OCI-LY7 (cell line): ENCODE results near the gene PRAMEF9. TPM values are rescaled to one million over a fixed set of nuclear protein-coding genes. Genes with fewer than 3 reads are reported as not detected.

Experiments
- BruUV-seq: library from RNA; stranded (reverse); fragments of 400-500 nt; replicated peaks from 2 replicates; lab custom pipeline; 2021; lab: Mats Ljungman, UMichigan
- CTCF ChIA-PET: fragments of 300-600 bp; sonication (Branson Sonifier 250); formaldehyde crosslinking; loops from one replicate; lab custom pipeline; 2022; ENCODE audit warnings: antibody characterized with exemption; ENCODE audit not compliant: unreplicated experiment; lab: Charles Lee
- POLR2A ChIA-PET: fragments of 300-600 bp; sonication (Branson Sonifier 250); formaldehyde crosslinking; loops from one replicate; lab custom pipeline; 2022; ENCODE audit warnings: antibody characterized with exemption; lab: Charles Lee
- DNase-seq: peaks from one replicate; pipeline ENCODE4 v3.0.0-alpha.2; 2015; ENCODE audit warnings: low spot score
- H2AFZ ChIP-seq: fragments of 200-600 bp; sonication (generic), shearing (Covaris generic); 2 replicates; pipeline ENCODE4 v1.6.1; 2014; ENCODE audit warnings: mild to moderate bottlenecking, antibody characterized with exemption, low read length, moderate library complexity
- H3K27ac ChIP-seq: fragments of 200-600 bp; sonication (generic); 2 replicates; pipeline ENCODE4 v1.5.1; 2014; ENCODE audit warnings: mixed run types, low read depth, mild to moderate bottlenecking, moderate library complexity, low read length, inconsistent platforms; ENCODE audit not compliant: poor library complexity, severe bottlenecking
- H3K36me3 ChIP-seq: fragments of 200-600 bp; sonication (generic); 2 replicates; pipeline ENCODE4 v1.6.1; 2014; ENCODE audit warnings: mild to moderate bottlenecking, antibody characterized with exemption, low read length, moderate library complexity, mixed read lengths; ENCODE audit not compliant: insufficient read depth
- H3K4me1 ChIP-seq: fragments of 200-600 bp; sonication (generic); 2 replicates; pipeline ENCODE4 v1.5.1; 2014; ENCODE audit warnings: mild to moderate bottlenecking, low read length; ENCODE audit not compliant: insufficient read depth, poor library complexity, severe bottlenecking
- H3K4me2 ChIP-seq: fragments of 200-600 bp; sonication (generic); 2 replicates; pipeline ENCODE4 v1.6.1; 2014; ENCODE audit warnings: mild to moderate bottlenecking, low read length
- H3K4me3 ChIP-seq: fragments of 200-600 bp; sonication (generic); 2 replicates; pipeline ENCODE4 v1.5.1; 2014; ENCODE audit warnings: mild to moderate bottlenecking, low read depth, low read length; ENCODE audit not compliant: poor library complexity, severe bottlenecking
- H3K79me2 ChIP-seq: fragments of 200-600 bp; sonication (generic); 2 replicates; pipeline ENCODE4 v1.6.1; 2016; ENCODE audit warnings: low read depth, mild to moderate bottlenecking, low read length, moderate library complexity, mixed read lengths; ENCODE audit not compliant: insufficient read depth
- H3K9me2 ChIP-seq: fragments of 200-600 bp; sonication (generic); 2 replicates; pipeline ENCODE4 v1.6.1; 2016; ENCODE audit warnings: mild to moderate bottlenecking, low read length, mixed read lengths; ENCODE audit not compliant: insufficient read depth
- H3K9me3 ChIP-seq: fragments of 200-600 bp; sonication (generic); 2 replicates; pipeline ENCODE4 v1.6.1; 2014; ENCODE audit warnings: mild to moderate bottlenecking, mixed run types, low read length, mixed read lengths
- H4K20me1 ChIP-seq: fragments of 200-600 bp; sonication (generic); 2 replicates; pipeline ENCODE4 v1.6.1; 2014; ENCODE audit warnings: mild to moderate bottlenecking, antibody characterized with exemption, low read length, moderate library complexity, mixed read lengths; ENCODE audit not compliant: insufficient read depth
- CTCF ChIP-seq: fragments of 200-600 bp; sonication (generic); conservative IDR thresholded peaks from 2 replicates; pipeline ENCODE4 v1.5.1; 2014; ENCODE audit warnings: mild to moderate bottlenecking, antibody characterized with exemption, low read length, moderate library complexity, mixed read lengths
- EZH2phosphoT487 ChIP-seq: fragments of 200-600 bp; sonication (generic); IDR thresholded peaks from 2 replicates; pipeline ENCODE4 v1.6.1; 2018; ENCODE audit warnings: low read depth, borderline replicate concordance, mild to moderate bottlenecking, mixed run types, antibody characterized with exemption, low read length, moderate library complexity, mixed read lengths
- intact Hi-C: fragments of 100-400 bp; cut with micrococcal nuclease; formaldehyde crosslinking; loops from one replicate; pipeline ENCODE4 v1.10.0; 2022; ENCODE audit not compliant: unreplicated experiment
- total RNA-seq, 2 experiments: library from RNA; depleted of rRNA in 1 of 2; stranded (reverse); fragments of >200 nt in 1 of 2; shearing (Covaris generic) in 1 of 2; gene quantifications; 2 replicates each; pipeline ENCODE4 v1.2.3, GENCODE V29; 2014 to 2022

PRAMEF9 gene
- total RNA-seq, 2 experiments from 2014 or later = not detected

GRCh38 chr1:13228343-13228781, 56.7 kb downstream of the PRAMEF9 start:
- Histone ChIP-seq H3K27ac (no peak overlapping the region), H3K4me1 (no peaks in the 10 kb centered on the region), H4K20me1 (no peaks in the 10 kb centered on the region), H3K4me3 (no peak overlapping the region), H3K9me3 (no peaks in the 10 kb centered on the region), H3K79me2 (no peaks in the 10 kb centered on the region), H3K9me2 (no peaks in the 10 kb centered on the region), H3K4me2 (no peak overlapping the region), H3K36me3 (no peaks in the 10 kb centered on the region), H2AFZ (no peak overlapping the region)
- DNase-seq = peak; percentile 44
- no peak for TF ChIP-seq EZH2phosphoT487
- TF ChIP-seq CTCF = peak; percentile 79
- POLR2A ChIA-PET = no interaction called here
- intact Hi-C loops = no loop called here
- no TSS peak for BruUV-seq
- CTCF ChIA-PET = no interaction called here

Other genes with a start within 250 kb of the PRAMEF9 start
- not detected in 2 replicates for gene PRAMEF6, start 224.3 kb upstream of the PRAMEF9 start, total RNA-seq (2014; rRNA removed; shearing (Covaris generic))
- not detected in 2 replicates for gene PRAMEF6, start 224.3 kb upstream of the PRAMEF9 start, total RNA-seq (2022)
- not detected in 2 replicates for gene PRAMEF27, start 115.3 kb upstream of the PRAMEF9 start, total RNA-seq (2014; rRNA removed; shearing (Covaris generic))
- gene PRAMEF27, start 115.3 kb upstream of the PRAMEF9 start, total RNA-seq (2022) = not detected in 2 replicates
- not detected in 2 replicates for gene HNRNPCL3, start 111.1 kb upstream of the PRAMEF9 start, total RNA-seq (2014; rRNA removed; shearing (Covaris generic))
- not detected in 2 replicates for gene HNRNPCL3, start 111.1 kb upstream of the PRAMEF9 start, total RNA-seq (2022)
- not detected in 2 replicates for gene PRAMEF25, start 101.1 kb upstream of the PRAMEF9 start, total RNA-seq (2014; rRNA removed; shearing (Covaris generic))
- gene PRAMEF25, start 101.1 kb upstream of the PRAMEF9 start, total RNA-seq (2022) = not detected in 2 replicates
- gene HNRNPCL2, start 55.0 kb upstream of the PRAMEF9 start, total RNA-seq (2014; rRNA removed; shearing (Covaris generic)) = not detected in 2 replicates
- not detected in 2 replicates for gene HNRNPCL2, start 55.0 kb upstream of the PRAMEF9 start, total RNA-seq (2022)
- gene PRAMEF26, start 15.8 kb upstream of the PRAMEF9 start, total RNA-seq (2014; rRNA removed; shearing (Covaris generic)) = not detected in 2 replicates
- not detected in 2 replicates for gene PRAMEF26, start 15.8 kb upstream of the PRAMEF9 start, total RNA-seq (2022)
- not detected in 2 replicates for gene HNRNPCL4, start 6.2 kb upstream of the PRAMEF9 start, total RNA-seq (2014; rRNA removed; shearing (Covaris generic))
- gene HNRNPCL4, start 6.2 kb upstream of the PRAMEF9 start, total RNA-seq (2022) = not detected in 2 replicates
- gene PRAMEF13, start 29.6 kb downstream of the PRAMEF9 start, total RNA-seq (2014; rRNA removed; shearing (Covaris generic)) = not detected in 2 replicates
- gene PRAMEF13, start 29.6 kb downstream of the PRAMEF9 start, total RNA-seq (2022) = not detected in 2 replicates
- not detected in 2 replicates for gene PRAMEF18, start 54.3 kb downstream of the PRAMEF9 start, total RNA-seq (2014; rRNA removed; shearing (Covaris generic))
- gene PRAMEF18, start 54.3 kb downstream of the PRAMEF9 start, total RNA-seq (2022) = not detected in 2 replicates
- not detected in 2 replicates for gene PRAMEF5, start 82.3 kb downstream of the PRAMEF9 start, total RNA-seq (2014; rRNA removed; shearing (Covaris generic))
- not detected in 2 replicates for gene PRAMEF5, start 82.3 kb downstream of the PRAMEF9 start, total RNA-seq (2022)
- not detected in 2 replicates for gene PRAMEF8, start 113.3 kb downstream of the PRAMEF9 start, total RNA-seq (2014; rRNA removed; shearing (Covaris generic))
- gene PRAMEF8, start 113.3 kb downstream of the PRAMEF9 start, total RNA-seq (2022) = not detected in 2 replicates
- gene PRAMEF33, start 131.7 kb downstream of the PRAMEF9 start, total RNA-seq (2014; rRNA removed; shearing (Covaris generic)) = not detected in 2 replicates
- not detected in 2 replicates for gene PRAMEF33, start 131.7 kb downstream of the PRAMEF9 start, total RNA-seq (2022)
- not detected in 2 replicates for gene PRAMEF15, start 143.7 kb downstream of the PRAMEF9 start, total RNA-seq (2014; rRNA removed; shearing (Covaris generic))
- gene PRAMEF15, start 143.7 kb downstream of the PRAMEF9 start, total RNA-seq (2022) = not detected in 2 replicates
- not detected in 2 replicates for gene PRAMEF14, start 175.3 kb downstream of the PRAMEF9 start, total RNA-seq (2014; rRNA removed; shearing (Covaris generic))
- gene PRAMEF14, start 175.3 kb downstream of the PRAMEF9 start, total RNA-seq (2022) = not detected in 2 replicates
- gene PRAMEF19, start 200.1 kb downstream of the PRAMEF9 start, total RNA-seq (2014; rRNA removed; shearing (Covaris generic)) = not detected in 2 replicates
- gene PRAMEF19, start 200.1 kb downstream of the PRAMEF9 start, total RNA-seq (2022) = not detected in 2 replicates
- gene PRAMEF17, start 217.8 kb downstream of the PRAMEF9 start, total RNA-seq (2014; rRNA removed; shearing (Covaris generic)) = not detected in 2 replicates
- not detected in 2 replicates for gene PRAMEF17, start 217.8 kb downstream of the PRAMEF9 start, total RNA-seq (2022)
- not detected in 2 replicates for gene PRAMEF20, start 238.6 kb downstream of the PRAMEF9 start, total RNA-seq (2014; rRNA removed; shearing (Covaris generic))
- not detected in 2 replicates for gene PRAMEF20, start 238.6 kb downstream of the PRAMEF9 start, total RNA-seq (2022)